ENCODE data around the gene PRLR. TPM values are rescaled to one million over a fixed set of nuclear protein-coding genes. Genes with fewer than 3 reads are reported as not detected.

PRLR gene
- total and polyA plus RNA-seq, 2 experiments from 2014 or later: 21.8 to 99.8 TPM

DNA sequence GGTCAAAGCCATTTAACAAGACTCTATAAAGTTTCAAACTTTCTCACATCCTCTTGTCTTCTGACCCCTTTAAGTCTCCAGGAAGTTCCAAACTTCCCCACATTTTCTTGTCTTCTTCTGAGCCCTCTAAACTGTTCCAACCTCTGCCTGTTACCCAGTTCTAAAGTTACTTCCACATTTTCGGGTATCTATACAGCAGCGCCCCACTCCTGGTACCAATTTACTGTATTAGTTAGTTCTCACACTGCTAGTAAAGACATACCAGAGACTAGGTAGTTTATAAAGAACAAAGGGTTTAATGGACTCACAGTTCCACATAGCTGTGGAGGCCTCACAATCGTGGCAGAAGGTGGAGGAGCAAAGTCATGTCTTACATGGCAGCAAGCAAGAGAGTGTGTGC lies 23.3 kb upstream of the PRLR start:
- H3K79me2 ChIP-seq: no peaks in the 10 kb centered on the region
- no peaks in the 10 kb centered on the region for H3K27me3 ChIP-seq
- H3K4me1 ChIP-seq (ENCODE audit: insufficient read depth): no peaks in the 10 kb centered on the region
- no peaks in the 10 kb centered on the region for H3K9me3 ChIP-seq (ENCODE audit: low read depth)
- H3K9me2 ChIP-seq (replicated peaks; ENCODE audit: insufficient read depth): no peaks in the 10 kb centered on the region
- no peak overlapping the region for H3K4me2 ChIP-seq
- 100% methylated on average over 3 of the region's 3 CpGs for WGBS (ENCODE audit: low lambda C conversion rate, missing lambda C conversion rate)
- TF ChIP-seq EZH2phosphoT487 (IDR thresholded peaks at IDR 0.05; ENCODE audit: low read depth, severe bottlenecking, unreplicated experiment): no peak
- TF ChIP-seq CTCF (IDR thresholded peaks at IDR 0.05; ENCODE audit: poor library complexity): no peak
- no peak for TF ChIP-seq EZH2 (IDR thresholded peaks at IDR 0.05; ENCODE audit: borderline replicate concordance)
- no peaks in the 10 kb centered on the region for H3K36me3 ChIP-seq (replicated peaks; ENCODE audit: insufficient read depth, low read depth)
- H3K27ac ChIP-seq: no peak overlapping the region
- no peaks in the 10 kb centered on the region for H4K20me1 ChIP-seq (ENCODE audit: insufficient read depth, poor library complexity, severe bottlenecking)
- no peak overlapping the region for H2AFZ ChIP-seq
- H3K4me3 ChIP-seq: no peak overlapping the region
- no peak for DNase-seq (ENCODE audit: low spot score)

GRCh38 chr5:35252963-35253362 lies 22.7 kb upstream of the PRLR start:
- H3K27me3 ChIP-seq: no peaks in the 10 kb centered on the region
- H3K4me3 ChIP-seq: no peak overlapping the region
- 96% methylated on average over 2 of the region's 2 CpGs for WGBS (ENCODE audit: low lambda C conversion rate, missing lambda C conversion rate)
- H3K79me2 ChIP-seq: no peaks in the 10 kb centered on the region
- H3K4me1 ChIP-seq (ENCODE audit: insufficient read depth): no peaks in the 10 kb centered on the region
- no peak overlapping the region for H2AFZ ChIP-seq
- DNase-seq (ENCODE audit: low spot score): no peak
- no peaks in the 10 kb centered on the region for H4K20me1 ChIP-seq (ENCODE audit: insufficient read depth, poor library complexity, severe bottlenecking)
- H3K36me3 ChIP-seq (replicated peaks; ENCODE audit: insufficient read depth, low read depth): no peaks in the 10 kb centered on the region
- H3K27ac ChIP-seq: no peak overlapping the region
- H3K9me2 ChIP-seq (replicated peaks; ENCODE audit: insufficient read depth): no peaks in the 10 kb centered on the region
- no peaks in the 10 kb centered on the region for H3K9me3 ChIP-seq (ENCODE audit: low read depth)
- H3K4me2 ChIP-seq: no peak overlapping the region
- TF ChIP-seq CTCF (IDR thresholded peaks at IDR 0.05; ENCODE audit: poor library complexity): no peak
- TF ChIP-seq EZH2phosphoT487 (IDR thresholded peaks at IDR 0.05; ENCODE audit: low read depth, severe bottlenecking, unreplicated experiment): no peak
- TF ChIP-seq EZH2 (IDR thresholded peaks at IDR 0.05; ENCODE audit: borderline replicate concordance): no peak

DNA sequence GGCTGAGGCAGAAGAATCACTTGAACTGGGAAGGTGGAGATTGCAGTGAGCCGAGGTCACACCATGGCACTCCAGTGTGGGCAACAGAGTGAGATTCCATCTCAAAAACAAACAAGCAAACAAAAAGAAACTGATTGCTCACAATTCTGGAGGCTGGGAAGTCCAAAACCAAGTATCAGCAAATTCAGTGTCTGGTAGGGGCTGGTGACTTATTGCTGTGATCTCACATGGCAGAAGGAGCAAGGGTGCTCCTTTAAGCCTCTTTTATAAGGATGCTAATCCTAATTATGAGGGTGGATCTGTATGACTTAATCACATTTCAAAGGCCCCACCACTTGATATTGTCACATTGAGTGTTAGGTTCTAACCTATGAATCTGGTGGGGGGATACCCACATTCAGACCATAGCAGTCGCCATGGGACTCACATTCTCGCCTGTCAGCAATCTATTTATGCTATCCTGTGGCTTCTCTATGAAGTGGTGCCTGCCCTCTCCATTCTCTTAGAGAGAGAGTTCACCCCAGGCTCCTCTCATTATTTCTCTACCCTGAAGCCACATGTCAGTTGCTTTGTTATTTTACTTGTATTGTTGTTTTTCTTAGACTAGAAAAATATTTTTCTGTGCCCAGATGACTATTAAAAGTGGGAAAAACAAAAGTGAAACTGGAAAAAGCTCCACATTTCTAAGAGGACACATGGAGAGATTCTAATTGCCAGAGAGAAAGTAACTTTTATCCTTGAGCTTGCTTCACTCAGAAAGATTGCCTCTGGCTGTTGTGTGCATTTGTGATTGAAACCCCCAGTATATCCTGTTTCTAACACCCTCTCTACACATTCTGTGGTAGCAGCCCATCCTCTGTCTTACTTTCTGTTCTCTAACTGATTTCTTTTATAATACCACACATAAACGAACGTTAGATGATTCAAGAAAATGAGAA lies 18.8 kb upstream of the PRLR start:
- Histone ChIP-seq H3K36me3 (replicated peaks; ENCODE audit: insufficient read depth, low read depth) (no peaks in the 10 kb centered on the region), H3K27me3 (no peaks in the 10 kb centered on the region), H2AFZ (no peak overlapping the region), H4K20me1 (ENCODE audit: insufficient read depth, poor library complexity, severe bottlenecking) (no peaks in the 10 kb centered on the region), H3K79me2 (no peaks in the 10 kb centered on the region), H3K4me2 (peak overlapping the region; percentile 7), H3K4me3 (no peak overlapping the region), H3K9me3 (ENCODE audit: low read depth) (no peaks in the 10 kb centered on the region), H3K27ac (no peak overlapping the region), H3K4me1 (ENCODE audit: insufficient read depth) (peaks cover 13% of the 10 kb centered on the region), H3K9me2 (replicated peaks; ENCODE audit: insufficient read depth) (no peaks in the 10 kb centered on the region)
- DNase-seq (ENCODE audit: low spot score): no peak
- TF ChIP-seq EZH2 (IDR thresholded peaks at IDR 0.05; ENCODE audit: borderline replicate concordance) (no peak), CTCF (IDR thresholded peaks at IDR 0.05; ENCODE audit: poor library complexity) (no peak), EZH2phosphoT487 (IDR thresholded peaks at IDR 0.05; ENCODE audit: low read depth, severe bottlenecking, unreplicated experiment) (no peak)
- WGBS (ENCODE audit: low lambda C conversion rate, missing lambda C conversion rate): 89% methylated on average over 5 of the region's 5 CpGs

All from hepatocyte (in vitro differentiated cells).